HepG2 (cell line): Measurements from ENCODE around the gene CDC42EP3. TPM values are rescaled to one million over a fixed set of nuclear protein-coding genes. Genes with fewer than 3 reads are reported as not detected.

Source experiments
- ATAC-seq: fragments of 200-7000 bp; cut with Tn5 transposase; 3 replicates; pipeline ENCODE4 v1.9.1; 2020; ENCODE audit warnings: mild to moderate bottlenecking, moderate library complexity
- BruUV-seq: library from RNA; stranded (reverse); fragments of 400-500 nt; replicated peaks from 2 replicates; lab custom pipeline; 2021; lab: Mats Ljungman, UMichigan
- CTCF ChIA-PET: fragments of 300-600 bp; formaldehyde crosslinking; extraction: SDS; loops from one replicate; lab custom pipeline; 2021; ENCODE audit warnings: low total read pairs, inconsistent platforms, low intra/inter-chr PET ratio; lab: Yijun Ruan, JAX
- POLR2A ChIA-PET: fragments of 350-600 bp; sonication (Branson Sonifier 250); formaldehyde crosslinking; loops from one replicate; lab custom pipeline; 2020; ENCODE audit warnings: antibody characterized with exemption, inconsistent platforms; lab: Yijun Ruan, JAX
- DNase-seq: peaks from one replicate; pipeline ENCODE4 v3.0.0-alpha.2; 2015; ENCODE audit warnings: low spot score
- FAIRE-seq: peaks from 3 replicates; lab custom pipeline; 2011; peaks lifted over from hg19 to GRCh38; lab: Jason Lieb, UNC
- H2AFZ ChIP-seq: one replicate; pipeline ENCODE4 v1.6.1; 2011; ENCODE audit warnings: low read length, inconsistent platforms
- H3K27ac ChIP-seq: fragments of 300-600 bp; 3 replicates; pipeline ENCODE4 v1.8.0; 2011; ENCODE audit warnings: mixed run types, mild to moderate bottlenecking, mixed read lengths, low read length, inconsistent platforms; ENCODE audit not compliant: insufficient read depth; ENCODE audit errors: extremely low read length
- H3K27me3 ChIP-seq, 2 experiments: fragments of 200-600 bp in 1 of 2; 2 replicates in 1 of 2; 3 replicates in 1 of 2; pipeline versions ENCODE4 v1.6.0 to v1.8.0; 2011; ENCODE audit warnings: low read length in 2 of 2, mild to moderate bottlenecking in 2 of 2, moderate library complexity in 2 of 2, inconsistent platforms in 1 of 2; ENCODE audit not compliant: insufficient read depth in 2 of 2, control insufficient read depth in 1 of 2
- H3K36me3 ChIP-seq, 2 experiments: fragments of 200-600 bp in 1 of 2; replicated peaks in 1 of 2; 2 replicates in 1 of 2; 3 replicates in 1 of 2; pipeline versions ENCODE4 v1.5.1 to v1.8.0; 2011; ENCODE audit warnings: low read length in 2 of 2, inconsistent platforms in 1 of 2; ENCODE audit not compliant: insufficient read depth in 2 of 2, control insufficient read depth in 1 of 2
- H3K4me1 ChIP-seq: 2 replicates; pipeline ENCODE4 v1.5.1; 2012; ENCODE audit warnings: low read length, inconsistent platforms; ENCODE audit not compliant: insufficient read depth
- H3K4me2 ChIP-seq: 2 replicates; pipeline ENCODE4 v1.6.0; 2011; ENCODE audit warnings: low read depth, low read length, inconsistent platforms
- H3K4me3 ChIP-seq, 3 experiments: fragments of 200-600 bp in 1 of 3; sonication (generic), shearing (Covaris generic) in 1 of 3; replicated peaks in 1 of 3; 2 replicates each; pipeline ENCODE4 v1.5.1; 2011 to 2016; ENCODE audit warnings: low read length in 3 of 3, inconsistent platforms in 2 of 3, low read depth in 2 of 3, mild to moderate bottlenecking in 2 of 3, control low read depth in 1 of 3, mixed read lengths in 1 of 3; ENCODE audit not compliant: insufficient read depth in 1 of 3
- H3K79me2 ChIP-seq: one replicate; pipeline ENCODE4 v1.6.1; 2011; ENCODE audit warnings: low read length, inconsistent platforms; ENCODE audit not compliant: insufficient read depth
- H3K9ac ChIP-seq: 2 replicates; pipeline ENCODE4 v1.6.0; 2011; ENCODE audit warnings: mild to moderate bottlenecking, low read depth, low read length, inconsistent platforms; ENCODE audit not compliant: insufficient read depth
- H3K9me3 ChIP-seq: 2 replicates; pipeline ENCODE4 v1.5.1; 2012; ENCODE audit warnings: mild to moderate bottlenecking, low read length
- H4K20me1 ChIP-seq: 2 replicates; pipeline ENCODE4 v1.6.0; 2011; ENCODE audit warnings: inconsistent platforms, mild to moderate bottlenecking, low read length, moderate library complexity; ENCODE audit not compliant: insufficient read depth
- CBX2 ChIP-seq, 2 experiments: fragments of 200-600 bp in 1 of 2; sonication (generic); formaldehyde crosslinking in 1 of 2; IDR thresholded peaks; 2 replicates each; pipeline versions ENCODE4 v1.7.0 to v1.8.1; 2018 to 2022; ENCODE audit warnings: low read depth in 2 of 2, low read length in 1 of 2, mild to moderate bottlenecking in 1 of 2, missing genetic modification reagents in 1 of 2
- DNMT3B ChIP-seq: conservative IDR thresholded peaks from 2 replicates; pipeline ENCODE4 v1.6.1; 2016; ENCODE audit warnings: missing biosample characterization, control low read depth
- EZH2 ChIP-seq: conservative IDR thresholded peaks from 2 replicates; pipeline ENCODE4 v1.6.1; 2012; ENCODE audit warnings: mild to moderate bottlenecking, low read depth, low read length, moderate library complexity
- HDAC1 ChIP-seq: sonication (generic); formaldehyde crosslinking; IDR thresholded peaks from 2 replicates; pipeline ENCODE4 v1.5.1; 2020; ENCODE audit warnings: mild to moderate bottlenecking, missing genetic modification reagents
- HHEX ChIP-seq: IDR thresholded peaks from 2 replicates; pipeline ENCODE4 v1.6.1; 2016; ENCODE audit warnings: control low read depth
- HOXD1 ChIP-seq: sonication (generic); formaldehyde crosslinking; IDR thresholded peaks from 2 replicates; pipeline ENCODE4 v1.5.0; 2020; ENCODE audit warnings: missing genetic modification reagents
- MTA1 ChIP-seq: sonication (generic); formaldehyde crosslinking; IDR thresholded peaks from 2 replicates; pipeline ENCODE4 v1.4.0; 2020; ENCODE audit warnings: missing genetic modification reagents, mild to moderate bottlenecking, borderline replicate concordance
- SALL1 ChIP-seq: sonication (generic); formaldehyde crosslinking; IDR thresholded peaks from 2 replicates; pipeline ENCODE4 v1.8.0; 2022; ENCODE audit warnings: mild to moderate bottlenecking, missing genetic modification reagents
- ZNF441 ChIP-seq: sonication (generic); formaldehyde crosslinking; IDR thresholded peaks from 2 replicates; pipeline ENCODE4 v1.7.0; 2021; ENCODE audit warnings: missing genetic modification reagents, borderline replicate concordance
- ZNF670 ChIP-seq: sonication (generic); formaldehyde crosslinking; IDR thresholded peaks from 2 replicates; pipeline ENCODE4 v1.8.0; 2022; ENCODE audit warnings: mild to moderate bottlenecking, missing genetic modification reagents, borderline replicate concordance
- ZNF780A ChIP-seq: sonication (generic); formaldehyde crosslinking; IDR thresholded peaks from 2 replicates; pipeline ENCODE4 v1.8.0; 2022; ENCODE audit warnings: mild to moderate bottlenecking, missing genetic modification reagents, moderate library complexity
- ZNF788 ChIP-seq: sonication (generic); formaldehyde crosslinking; IDR thresholded peaks from 2 replicates; pipeline ENCODE4 v1.5.0; 2020; ENCODE audit warnings: mild to moderate bottlenecking, missing genetic modification reagents, borderline replicate concordance
- WGBS: methylation state at CpG from one replicate; pipeline ENCODE4 v1.1.6; 2017; ENCODE audit warnings: low lambda C conversion rate; 5-methylcytosine and 5-hydroxymethylcytosine counted together
- in situ Hi-C: cut with HindIII; loops from 2 replicates; pipeline ENCODE4 v1.10.0; 2017; ENCODE audit warnings: low pct_unique_long_range_greater_than_20kb; ENCODE audit not compliant: extremely low pct_ligation_motif_present
- intact Hi-C: fragments of 100-400 bp; cut with micrococcal nuclease; formaldehyde crosslinking; loops from one replicate; pipeline ENCODE4 v1.10.0; 2022; ENCODE audit not compliant: unreplicated experiment
- polyA plus RNA-seq, 8 experiments: library from polyadenylated mRNA; depleted of rRNA in 3 of 8; stranded (reverse) in 7 of 8; unstranded in 1 of 8; fragments of >200 nt; fragmentation: Illumina TruSeq in 4 of 8; extraction: Trizol in 4 of 8; gene quantifications; 2 replicates each; pipeline versions ENCODE4 v1.2.1 to v1.2.3, GENCODE V29; 2011 to 2016; ENCODE audit warnings: low read depth in 4 of 8, missing spikeins in 1 of 8, mixed read lengths in 1 of 8; ENCODE audit not compliant: insufficient read depth in 1 of 8
- total RNA-seq, 5 experiments: library from RNA; depleted of rRNA; stranded (reverse); fragments of >200 nt; fragmentation: Illumina TruSeq; extraction: Trizol; gene quantifications; 2 replicates each; pipeline ENCODE4 v1.2.3, GENCODE V29; 2016; ENCODE audit warnings: low read depth in 1 of 5
- TF ChIP-seq, protein P1 (sequence below): sonication (generic); formaldehyde crosslinking; IDR thresholded peaks from 2 replicates; pipeline ENCODE4 v1.4.0; 2020; ENCODE audit warnings: missing genetic modification reagents
- TF ChIP-seq, protein P2 (sequence below): IDR thresholded peaks from 2 replicates; pipeline ENCODE4 v1.6.1; 2016; ENCODE audit warnings: low read depth, control low read depth

CDC42EP3 gene
- total and polyA plus RNA-seq, 2 of the 13 experiments (the other 11 are each of a cell fraction or from before 2014, with no cell fraction given), result 0.01 TPM; not detected in 1

GRCh38 chr2:37672870-37673184 lies 1.4 kb upstream of the CDC42EP3 start:
- FAIRE-seq (no peak), DNase-seq (no peak), ATAC-seq (no peak)
- Histone ChIP-seq H3K9me3 (no peaks in the 10 kb centered on the region), H3K27me3 (peaks cover 15 to 60% of the 10 kb centered on the region in 2 experiments), H4K20me1 (no peaks in the 10 kb centered on the region; the same call in 1 of the 2 replicates), H3K9ac (no peak overlapping the region), H2AFZ (no peak overlapping the region), H3K79me2 (no peaks in the 10 kb centered on the region), H3K27ac (no peak overlapping the region), H3K4me3 (peak overlapping the region in 2 of 3 experiments; percentile 59 to 73; a peak in 3 of 6 replicates), H3K4me1 (peaks cover 15% of the 10 kb centered on the region), H3K36me3 (no peaks in the 10 kb centered on the region), H3K4me2 (peak overlapping the region; percentile 86)
- ChIA-PET POLR2A (no interaction called here), CTCF (no interaction called here)
- intact Hi-C loops (no loop called here), in situ Hi-C loops (no loop called here)
- no TSS peak for BruUV-seq
- WGBS, result 7% methylated on average over 7 of the region's 7 CpGs
- TF ChIP-seq ZNF441 (CRISPR knock-in tag) (no peak), EZH2 (0 out of 2 replicates have a peak, but pooled peaks have one; percentile 5), HHEX (no peak), ZNF670 (CRISPR knock-in tag) (no peak), CBX2 (IDR thresholded peaks at IDR 0.05; ENCODE audit: low read depth, low read length) (peak; percentile 52; the same call in 1 of the 2 replicates), CBX2 (CRISPR knock-in tag; IDR thresholded peaks at IDR 0.05; ENCODE audit: low read depth) (no peak), ZNF788 (CRISPR knock-in tag) (no peak), HDAC1 (CRISPR knock-in tag) (no peak), DNMT3B (CRISPR knock-in tag) (no peak)

DNA sequence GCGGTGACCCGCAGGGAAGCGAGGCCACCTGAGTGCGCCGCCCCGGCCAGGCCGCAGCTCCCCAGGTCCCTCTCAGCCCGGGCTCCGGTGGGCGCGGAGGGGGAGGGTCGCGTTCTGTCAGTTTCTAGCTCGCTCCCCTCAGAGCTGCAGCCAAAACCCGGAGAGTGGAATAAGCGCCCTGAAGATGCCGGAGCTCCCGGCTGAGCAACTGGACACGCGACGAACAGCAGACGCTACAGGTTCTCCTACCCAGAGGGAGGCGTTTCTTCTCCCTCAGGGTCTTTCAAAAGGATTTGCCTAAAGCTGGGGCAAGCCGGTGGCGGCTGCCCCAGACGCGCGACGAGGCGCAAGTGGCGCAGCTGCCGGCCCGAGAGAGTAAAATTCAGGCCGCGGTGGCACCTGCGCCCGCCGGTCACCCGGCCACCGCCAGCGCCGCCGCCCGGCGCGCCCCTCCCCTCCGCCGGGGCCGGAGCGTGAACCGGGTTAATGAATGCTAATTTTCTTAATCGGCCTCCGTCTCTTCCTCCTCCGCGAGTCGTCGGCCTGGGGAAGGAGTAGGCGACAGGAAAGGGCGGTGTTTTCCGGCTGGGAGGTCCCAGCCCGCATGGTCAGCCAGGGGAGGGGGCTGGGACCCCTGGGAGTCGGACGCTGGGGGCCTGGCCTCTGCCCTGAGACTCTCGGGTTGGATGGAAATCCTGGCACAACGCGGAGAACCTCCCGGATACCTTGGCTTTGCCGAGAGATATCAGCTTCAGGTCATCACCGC lies 845 bp upstream of the CDC42EP3 start:
- H3K4me3 ChIP-seq, result peak overlapping the region; percentile 59 to 73 (median 67)
- H2AFZ ChIP-seq, result no peak overlapping the region
- ChIA-PET CTCF (no interaction called here), POLR2A (no interaction called here)
- H3K27me3 ChIP-seq, result peaks cover 11 to 56% of the 10 kb centered on the region in 2 experiments
- intact Hi-C loops, result no loop called here
- WGBS, result 2% methylated on average over 36 of the region's 69 CpGs
- peaks cover 15% of the 10 kb centered on the region for H3K4me1 ChIP-seq
- BruUV-seq, result no TSS peak
- no peak for FAIRE-seq
- H3K79me2 ChIP-seq, result no peaks in the 10 kb centered on the region
- DNase-seq, result peak; percentile 34
- in situ Hi-C loops, result no loop called here
- no peaks in the 10 kb centered on the region for H3K36me3 ChIP-seq
- ATAC-seq, result peak; percentile 71
- no peaks in the 10 kb centered on the region; the same call in 1 of the 2 replicates for H4K20me1 ChIP-seq
- no peak overlapping the region for H3K9ac ChIP-seq
- no peaks in the 10 kb centered on the region for H3K9me3 ChIP-seq
- peak overlapping the region; percentile 86 for H3K4me2 ChIP-seq
- H3K27ac ChIP-seq, result no peak overlapping the region
- TF ChIP-seq, protein P1, sequence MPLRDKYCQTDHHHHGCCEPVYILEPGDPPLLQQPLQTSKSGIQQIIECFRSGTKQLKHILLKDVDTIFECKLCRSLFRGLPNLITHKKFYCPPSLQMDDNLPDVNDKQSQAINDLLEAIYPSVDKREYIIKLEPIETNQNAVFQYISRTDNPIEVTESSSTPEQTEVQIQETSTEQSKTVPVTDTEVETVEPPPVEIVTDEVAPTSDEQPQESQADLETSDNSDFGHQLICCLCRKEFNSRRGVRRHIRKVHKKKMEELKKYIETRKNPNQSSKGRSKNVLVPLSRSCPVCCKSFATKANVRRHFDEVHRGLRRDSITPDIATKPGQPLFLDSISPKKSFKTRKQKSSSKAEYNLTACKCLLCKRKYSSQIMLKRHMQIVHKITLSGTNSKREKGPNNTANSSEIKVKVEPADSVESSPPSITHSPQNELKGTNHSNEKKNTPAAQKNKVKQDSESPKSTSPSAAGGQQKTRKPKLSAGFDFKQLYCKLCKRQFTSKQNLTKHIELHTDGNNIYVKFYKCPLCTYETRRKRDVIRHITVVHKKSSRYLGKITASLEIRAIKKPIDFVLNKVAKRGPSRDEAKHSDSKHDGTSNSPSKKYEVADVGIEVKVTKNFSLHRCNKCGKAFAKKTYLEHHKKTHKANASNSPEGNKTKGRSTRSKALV (CRISPR knock-in tag), result peak; percentile 66
- TF ChIP-seq SALL1 (CRISPR knock-in tag) (no peak), ZNF780A (CRISPR knock-in tag) (no peak), MTA1 (0 out of 2 replicates have a peak, but pooled peaks have one; percentile 18), HOXD1 (CRISPR knock-in tag) (no peak)
- TF ChIP-seq, protein P2, sequence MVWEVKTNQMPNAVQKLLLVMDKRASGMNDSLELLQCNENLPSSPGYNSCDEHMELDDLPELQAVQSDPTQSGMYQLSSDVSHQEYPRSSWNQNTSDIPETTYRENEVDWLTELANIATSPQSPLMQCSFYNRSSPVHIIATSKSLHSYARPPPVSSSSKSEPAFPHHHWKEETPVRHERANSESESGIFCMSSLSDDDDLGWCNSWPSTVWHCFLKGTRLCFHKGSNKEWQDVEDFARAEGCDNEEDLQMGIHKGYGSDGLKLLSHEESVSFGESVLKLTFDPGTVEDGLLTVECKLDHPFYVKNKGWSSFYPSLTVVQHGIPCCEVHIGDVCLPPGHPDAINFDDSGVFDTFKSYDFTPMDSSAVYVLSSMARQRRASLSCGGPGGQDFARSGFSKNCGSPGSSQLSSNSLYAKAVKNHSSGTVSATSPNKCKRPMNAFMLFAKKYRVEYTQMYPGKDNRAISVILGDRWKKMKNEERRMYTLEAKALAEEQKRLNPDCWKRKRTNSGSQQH (CRISPR knock-in tag), result no peak
